GM18951 (cell line): ENCODE data around the gene ID1.
A peak's percentile ranks its signal among the peaks of the same experiment; 100 is the strongest.
"Not testable (repeated sequence)": the region's sequence is repeated elsewhere in the genome, so short reads cannot be mapped to it uniquely, and the experiment has no call there.

ENCODE experiments used
- POLR2A ChIP-seq: IDR thresholded peaks from 4 replicates; pipeline ENCODE4 v1.6.1; 2011; ENCODE audit warnings: mild to moderate bottlenecking; ENCODE audit not compliant: insufficient read length, insufficient read depth; ENCODE audit errors: extremely low read depth
- in situ Hi-C: fragments of 300-500 bp; cut with MboI; formaldehyde crosslinking; loops from one replicate; pipeline ENCODE4 v1.12.0; 2022; ENCODE audit warnings: low sequenced_read_pairs, mixed read lengths, inconsistent platforms; ENCODE audit not compliant: unreplicated experiment

Gene ID1

GRCh38 chr20:31569163-31570020, 35.7 kb upstream of the ID1 start:
- TF ChIP-seq POLR2A, result no peak
- in situ Hi-C loops, result no loop called here

- no peak for TF ChIP-seq POLR2A
- in situ Hi-C loops, result no loop called here
Observed at GRCh38 chr20:31570021-31570463, 35.0 kb upstream of the ID1 start.

- TF ChIP-seq POLR2A, result no peak
- in situ Hi-C loops, result no loop called here
Observed at GRCh38 chr20:31570735-31571617, 34.1 kb upstream of the ID1 start.

GRCh38 chr20:31572042-31572700, 32.9 kb upstream of the ID1 start:
- in situ Hi-C loops, result no loop called here
- no peak for TF ChIP-seq POLR2A

- TF ChIP-seq POLR2A, result peak; percentile 85
- in situ Hi-C loops, result no loop called here
Observed at GRCh38 chr20:31572701-31573554, 32.2 kb upstream of the ID1 start.

- in situ Hi-C loops, result no loop called here
- TF ChIP-seq POLR2A, result no peak
Observed at GRCh38 chr20:31573555-31574321, 31.4 kb upstream of the ID1 start.

GRCh38 chr20:31574986-31575385, 30.1 kb upstream of the ID1 start:
- in situ Hi-C loops, result not testable (repeated sequence)

GRCh38 chr20:31576751-31577150, 28.3 kb upstream of the ID1 start:
- in situ Hi-C loops, result no loop called here
- no peak for TF ChIP-seq POLR2A

- no peak for TF ChIP-seq POLR2A
- in situ Hi-C loops, result no loop called here
Observed at GRCh38 chr20:31577194-31577593, 27.9 kb upstream of the ID1 start.

GRCh38 chr20:31578448-31579138, 26.5 kb upstream of the ID1 start:
- TF ChIP-seq POLR2A, result no peak
- in situ Hi-C loops, result no loop called here

- in situ Hi-C loops, result no loop called here
- no peak for TF ChIP-seq POLR2A
Observed at GRCh38 chr20:31579245-31579644, 25.8 kb upstream of the ID1 start.

GRCh38 chr20:31579941-31580651, 25.0 kb upstream of the ID1 start:
- in situ Hi-C loops, result not testable (repeated sequence)
